Vagina (tissue), 2 donors: ENCODE measurements around the gene IL18.

Experiments
- POLR2A ChIP-seq, 2 donors: fragments of 450-650 bp; IDR thresholded peaks; one replicate each; pipeline ENCODE4 v1.6.1; 2017; ENCODE audit warnings: antibody characterized with exemption in 2 of 2, mild to moderate bottlenecking in 2 of 2, moderate library complexity in 2 of 2
- TF ChIP-seq, protein P1 (sequence below), 3 experiments: fragments of 450-650 bp in 2 of 3; fragments of 200-600 bp in 1 of 3; sonication (generic) in 1 of 3; IDR thresholded peaks; one replicate each; pipeline ENCODE4 v1.5.1; 2017 to 2019; ENCODE audit warnings: antibody characterized with exemption in 3 of 3, mild to moderate bottlenecking in 2 of 3, moderate library complexity in 2 of 3

DNA sequence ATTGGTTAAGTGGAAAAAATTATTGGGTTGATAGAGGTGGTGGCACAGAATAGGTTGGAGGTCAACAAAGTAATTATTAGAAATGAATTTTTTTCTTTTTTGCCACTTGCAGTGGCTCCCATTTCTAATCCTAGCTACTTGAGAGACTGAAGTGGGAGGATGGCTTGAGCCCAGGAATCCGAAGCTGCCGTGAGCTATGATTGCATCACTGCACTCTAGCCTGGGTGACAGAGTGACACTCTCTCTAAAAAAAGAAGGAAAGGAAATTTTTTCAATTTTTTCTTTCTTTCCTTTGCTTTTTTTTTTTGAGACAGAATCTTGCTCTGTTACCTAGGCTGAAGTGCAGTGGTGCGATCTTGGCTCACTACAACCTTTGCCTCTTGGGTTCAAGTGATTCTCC lies 9.3 kb upstream of the IL18 start:
- TF ChIP-seq, protein P1, sequence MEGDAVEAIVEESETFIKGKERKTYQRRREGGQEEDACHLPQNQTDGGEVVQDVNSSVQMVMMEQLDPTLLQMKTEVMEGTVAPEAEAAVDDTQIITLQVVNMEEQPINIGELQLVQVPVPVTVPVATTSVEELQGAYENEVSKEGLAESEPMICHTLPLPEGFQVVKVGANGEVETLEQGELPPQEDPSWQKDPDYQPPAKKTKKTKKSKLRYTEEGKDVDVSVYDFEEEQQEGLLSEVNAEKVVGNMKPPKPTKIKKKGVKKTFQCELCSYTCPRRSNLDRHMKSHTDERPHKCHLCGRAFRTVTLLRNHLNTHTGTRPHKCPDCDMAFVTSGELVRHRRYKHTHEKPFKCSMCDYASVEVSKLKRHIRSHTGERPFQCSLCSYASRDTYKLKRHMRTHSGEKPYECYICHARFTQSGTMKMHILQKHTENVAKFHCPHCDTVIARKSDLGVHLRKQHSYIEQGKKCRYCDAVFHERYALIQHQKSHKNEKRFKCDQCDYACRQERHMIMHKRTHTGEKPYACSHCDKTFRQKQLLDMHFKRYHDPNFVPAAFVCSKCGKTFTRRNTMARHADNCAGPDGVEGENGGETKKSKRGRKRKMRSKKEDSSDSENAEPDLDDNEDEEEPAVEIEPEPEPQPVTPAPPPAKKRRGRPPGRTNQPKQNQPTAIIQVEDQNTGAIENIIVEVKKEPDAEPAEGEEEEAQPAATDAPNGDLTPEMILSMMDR (IDR thresholded peaks at IDR 0.05), result no peak
- no peak for TF ChIP-seq POLR2A (IDR thresholded peaks at IDR 0.05)
